Measurements from ENCODE around the gene KAT2A. TPM values are rescaled to one million over a fixed set of nuclear protein-coding genes. Genes with fewer than 3 reads are reported as not detected.

Gene KAT2A
- 10 to 100 TPM; 25.7 to 26.7 TPM for total RNA-seq

- no peaks in the 10 kb centered on the region for H3K27me3 Mint-ChIP-seq
- peak within 1 kb of the TSS; percentile 54 for H3K27ac Mint-ChIP-seq
- peaks cover 37% of the 10 kb centered on the region for H3K4me1 Mint-ChIP-seq
- peak within 1 kb of the TSS; percentile 61 for H3K4me3 Mint-ChIP-seq
- H3K9me3 Mint-ChIP-seq = no peaks in the 10 kb centered on the region
- H3K36me3 Mint-ChIP-seq (ENCODE audit: low read depth) = peaks cover 28% of the 10 kb centered on the region
- ChIA-PET CTCF (interaction anchor here (0.6 to 4.5 kb wide), 6 partner anchors 12 to 285 kb away, joined by 3 to 32 read pairs (median 4); no protein-coding TSS in a partner anchor), POLR2A (interaction anchor here (0.7 to 5.4 kb wide), 18 partner anchors 9 to 268 kb away, joined by 3 to 47 read pairs (median 5); partner anchors contain the start of genes CNP, DHX58, DNAJC7 and KCNH4)
- DNase-seq = peak; percentile 80
Observed at GRCh38 chr17:42120770-42121769, at the start of gene KAT2A. TSS of gene KAT2A (minus strand) at chr17:42121367. CDS start at chr17:42121304, 63 bp downstream.

- CTCF ChIA-PET = no interaction called here
- no peaks in the 10 kb centered on the region for H3K4me1 Mint-ChIP-seq
- no peaks in the 10 kb centered on the region for H3K9me3 Mint-ChIP-seq
- no peak overlapping the region for H3K27ac Mint-ChIP-seq
- no peaks in the 10 kb centered on the region for H3K27me3 Mint-ChIP-seq
- H3K36me3 Mint-ChIP-seq (ENCODE audit: low read depth) = no peaks in the 10 kb centered on the region
- H3K4me3 Mint-ChIP-seq = no peak overlapping the region
- DNase-seq = no peak
- POLR2A ChIA-PET = no interaction called here
Observed at GRCh38 chr17:42169351-42169750, 48.2 kb upstream of the KAT2A start.

GRCh38 chr17:42167807-42168206 is 46.6 kb upstream of the KAT2A start:
- no peaks in the 10 kb centered on the region for H3K4me1 Mint-ChIP-seq
- ChIA-PET POLR2A (no interaction called here), CTCF (no interaction called here)
- no peak overlapping the region for H3K27ac Mint-ChIP-seq
- no peaks in the 10 kb centered on the region for H3K27me3 Mint-ChIP-seq
- no peak for DNase-seq
- no peak overlapping the region for H3K4me3 Mint-ChIP-seq
- H3K9me3 Mint-ChIP-seq = no peaks in the 10 kb centered on the region
- H3K36me3 Mint-ChIP-seq (ENCODE audit: low read depth) = no peaks in the 10 kb centered on the region

GRCh38 chr17:42166196-42166763 is 45.1 kb upstream of the KAT2A start:
- Mint-ChIP-seq H3K27ac (no peak overlapping the region), H3K36me3 (ENCODE audit: low read depth) (no peaks in the 10 kb centered on the region), H3K9me3 (no peaks in the 10 kb centered on the region), H3K27me3 (no peaks in the 10 kb centered on the region), H3K4me3 (no peak overlapping the region), H3K4me1 (no peaks in the 10 kb centered on the region)
- DNase-seq = no peak
- CTCF ChIA-PET = interaction anchor here (0.6 kb wide), 1 partner anchor 208 kb away, joined by 5 read pairs; no protein-coding TSS in a partner anchor
- POLR2A ChIA-PET = no interaction called here

- Mint-ChIP-seq H3K36me3 (ENCODE audit: low read depth) (no peaks in the 10 kb centered on the region), H3K9me3 (no peaks in the 10 kb centered on the region), H3K4me1 (no peaks in the 10 kb centered on the region), H3K4me3 (no peak overlapping the region), H3K27ac (no peak overlapping the region), H3K27me3 (no peaks in the 10 kb centered on the region)
- no peak for DNase-seq
- CTCF ChIA-PET = no interaction called here
- POLR2A ChIA-PET = no interaction called here
Observed at GRCh38 chr17:42165751-42166150, 44.6 kb upstream of the KAT2A start.

GRCh38 chr17:42163696-42164407 is 42.7 kb upstream of the KAT2A start:
- Mint-ChIP-seq H3K27me3 (no peaks in the 10 kb centered on the region), H3K27ac (no peak overlapping the region), H3K4me1 (no peaks in the 10 kb centered on the region), H3K9me3 (no peaks in the 10 kb centered on the region), H3K4me3 (no peak overlapping the region), H3K36me3 (ENCODE audit: low read depth) (no peaks in the 10 kb centered on the region)
- POLR2A ChIA-PET = no interaction called here
- CTCF ChIA-PET = interaction anchor here (0.9 to 1.8 kb wide), 4 partner anchors 18 to 59 kb away, joined by 3 to 4 read pairs (median 4); partner anchors contain the start of gene HCRT
- DNase-seq = no peak

GRCh38 chr17:42163113-42163512 is 41.9 kb upstream of the KAT2A start:
- Mint-ChIP-seq H3K4me3 (no peak overlapping the region), H3K9me3 (no peaks in the 10 kb centered on the region), H3K36me3 (ENCODE audit: low read depth) (no peaks in the 10 kb centered on the region), H3K4me1 (no peaks in the 10 kb centered on the region), H3K27me3 (no peaks in the 10 kb centered on the region), H3K27ac (no peak overlapping the region)
- ChIA-PET POLR2A (no interaction called here), CTCF (interaction anchor here (0.8 to 1.8 kb wide), 6 partner anchors 9 to 60 kb away, joined by 3 to 4 read pairs (median 3); partner anchors contain the start of gene HCRT)
- peak; percentile 55 for DNase-seq

GRCh38 chr17:42160531-42160910 is 39.4 kb upstream of the KAT2A start:
- no peaks in the 10 kb centered on the region for H3K27me3 Mint-ChIP-seq
- no peak overlapping the region for H3K27ac Mint-ChIP-seq
- peaks cover 8% of the 10 kb centered on the region for H3K4me1 Mint-ChIP-seq
- ChIA-PET CTCF (no interaction called here), POLR2A (no interaction called here)
- H3K36me3 Mint-ChIP-seq (ENCODE audit: low read depth) = no peaks in the 10 kb centered on the region
- DNase-seq = no peak
- H3K9me3 Mint-ChIP-seq = no peaks in the 10 kb centered on the region
- no peak overlapping the region for H3K4me3 Mint-ChIP-seq

- Mint-ChIP-seq H3K9me3 (no peaks in the 10 kb centered on the region), H3K36me3 (ENCODE audit: low read depth) (peaks cover under 1% of the 10 kb centered on the region), H3K27ac (no peak overlapping the region), H3K27me3 (no peaks in the 10 kb centered on the region), H3K4me3 (no peak overlapping the region), H3K4me1 (peaks cover 14% of the 10 kb centered on the region)
- no peak for DNase-seq
- CTCF ChIA-PET = no interaction called here
- POLR2A ChIA-PET = no interaction called here
Observed at GRCh38 chr17:42159796-42160530, 38.8 kb upstream of the KAT2A start.

GRCh38 chr17:42155614-42156045 is 34.5 kb upstream of the KAT2A start:
- Mint-ChIP-seq H3K4me3 (peak overlapping the region; percentile 92), H3K27ac (peak overlapping the region; percentile 42), H3K9me3 (no peaks in the 10 kb centered on the region), H3K36me3 (ENCODE audit: low read depth) (peaks cover 16% of the 10 kb centered on the region), H3K27me3 (no peaks in the 10 kb centered on the region), H3K4me1 (peaks cover 44% of the 10 kb centered on the region)
- ChIA-PET CTCF (no interaction called here), POLR2A (interaction anchor here (0.7 to 6.5 kb wide), 5 partner anchors 24 to 233 kb away, joined by 3 to 30 read pairs (median 4); partner anchors contain the start of genes DHX58, KAT2A and KCNH4)
- no peak for DNase-seq

- Mint-ChIP-seq H3K27me3 (no peaks in the 10 kb centered on the region), H3K4me3 (peak overlapping the region; percentile 92), H3K36me3 (ENCODE audit: low read depth) (peaks cover 16% of the 10 kb centered on the region), H3K9me3 (no peaks in the 10 kb centered on the region), H3K27ac (peak overlapping the region; percentile 86), H3K4me1 (peaks cover 45% of the 10 kb centered on the region)
- ChIA-PET CTCF (interaction anchor here (1.1 to 2.5 kb wide), 3 partner anchors 8 to 138 kb away, joined by 3 to 7 read pairs (median 6); partner anchors contain the start of genes DNAJC7 and KCNH4), POLR2A (interaction anchor here (0.7 to 6.5 kb wide), 19 partner anchors 9 to 290 kb away, joined by 3 to 30 read pairs (median 3); partner anchors contain the start of genes CNP, DHX58, DNAJC7 and GHDC)
- DNase-seq = no peak
Observed at GRCh38 chr17:42153919-42154742, 33.0 kb upstream of the KAT2A start.
